Caco-2 (cell line): Measurements from ENCODE around the gene SEC14L6. TPM values are rescaled to one million over a fixed set of nuclear protein-coding genes. Genes with fewer than 3 reads are reported as not detected.
A peak's percentile ranks its signal among the peaks of the same experiment; 100 is the strongest.

ENCODE experiments used
- BruUV-seq: library from RNA; stranded (reverse); fragments of 400-500 nt; replicated peaks from 2 replicates; lab custom pipeline; 2021; lab: Mats Ljungman, UMichigan
- CTCF ChIA-PET: fragments of 300-600 bp; sonication (Branson Sonifier 250); formaldehyde crosslinking; loops from one replicate; lab custom pipeline; 2022; ENCODE audit warnings: antibody characterized with exemption; lab: Charles Lee
- POLR2A ChIA-PET: fragments of 300-600 bp; sonication (Branson Sonifier 250); formaldehyde crosslinking; loops from one replicate; lab custom pipeline; 2022; ENCODE audit warnings: antibody characterized with exemption; lab: Charles Lee
- DNase-seq, 2 experiments: peaks; one replicate each; pipeline versions ENCODE4 v3.0.0 to v3.0.0-alpha.2; 2020 to 2022
- H3K27me3 ChIP-seq: replicated peaks from 2 replicates; pipeline ENCODE4 v1.6.0; 2011; ENCODE audit warnings: low read length; ENCODE audit not compliant: control insufficient read depth, insufficient read depth
- H3K36me3 ChIP-seq: 2 replicates; pipeline ENCODE4 v1.5.1; 2011; ENCODE audit warnings: low read length; ENCODE audit not compliant: control insufficient read depth, insufficient read depth
- H3K4me1 ChIP-seq: fragments of 250-450 bp; sonication (Bioruptor Pico); 2 replicates; pipeline ENCODE4 v1.5.1; 2020; ENCODE audit warnings: mild to moderate bottlenecking
- H3K4me3 ChIP-seq: 2 replicates; pipeline ENCODE4 v1.5.1; 2011; ENCODE audit warnings: low read depth, mild to moderate bottlenecking, control low read depth, low read length
- H3K9me3 ChIP-seq: fragments of 250-450 bp; sonication (Bioruptor Pico); 2 replicates; pipeline ENCODE4 v1.5.1; 2020; ENCODE audit warnings: mild to moderate bottlenecking, moderate library complexity
- H3K27ac Mint-ChIP-seq: one replicate; pipeline ENCODE4 v1.8.0; 2022; ENCODE audit warnings: mixed read lengths; ENCODE audit not compliant: unreplicated experiment
- H3K27me3 Mint-ChIP-seq: one replicate; pipeline ENCODE4 v1.8.0; 2022; ENCODE audit warnings: mixed read lengths; ENCODE audit not compliant: insufficient read depth, unreplicated experiment
- H3K36me3 Mint-ChIP-seq: one replicate; pipeline ENCODE4 v1.8.0; 2022; ENCODE audit warnings: mild to moderate bottlenecking, mixed read lengths; ENCODE audit not compliant: insufficient read depth, unreplicated experiment
- H3K4me1 Mint-ChIP-seq: one replicate; pipeline ENCODE4 v1.8.0; 2022; ENCODE audit warnings: low read depth, mixed read lengths; ENCODE audit not compliant: unreplicated experiment
- H3K4me3 Mint-ChIP-seq: one replicate; pipeline ENCODE4 v1.8.0; 2022; ENCODE audit warnings: mild to moderate bottlenecking, moderate library complexity, mixed read lengths; ENCODE audit not compliant: unreplicated experiment
- H3K9me3 Mint-ChIP-seq: one replicate; pipeline ENCODE4 v1.8.0; 2022; ENCODE audit warnings: mixed read lengths; ENCODE audit not compliant: unreplicated experiment
- intact Hi-C: fragments of 100-400 bp; cut with micrococcal nuclease; formaldehyde crosslinking; loops from one replicate; pipeline ENCODE4 v1.10.0; 2022; ENCODE audit not compliant: unreplicated experiment
- total RNA-seq: library from RNA; stranded (reverse); gene quantifications from 2 replicates; pipeline ENCODE4 v1.2.3, GENCODE V29; 2022
- TF ChIP-seq, protein P1 (sequence below), 2 experiments: fragments of 200-600 bp in 1 of 2; IDR thresholded peaks; 1 replicate in 1 of 2; 2 replicates in 1 of 2; pipeline versions ENCODE4 v1.5.1 to v1.8.0; 2011 to 2022; ENCODE audit warnings: antibody characterized with exemption in 1 of 2, control low read depth in 1 of 2, inconsistent platforms in 1 of 2, low read depth in 1 of 2, low read length in 1 of 2, mild to moderate bottlenecking in 1 of 2, moderate library complexity in 1 of 2; ENCODE audit not compliant: insufficient read depth in 1 of 2, severe bottlenecking in 1 of 2, unreplicated experiment in 1 of 2

SEC14L6 gene
- total RNA-seq, 1 experiment from 2014 or later: 0.14 TPM

DNA sequence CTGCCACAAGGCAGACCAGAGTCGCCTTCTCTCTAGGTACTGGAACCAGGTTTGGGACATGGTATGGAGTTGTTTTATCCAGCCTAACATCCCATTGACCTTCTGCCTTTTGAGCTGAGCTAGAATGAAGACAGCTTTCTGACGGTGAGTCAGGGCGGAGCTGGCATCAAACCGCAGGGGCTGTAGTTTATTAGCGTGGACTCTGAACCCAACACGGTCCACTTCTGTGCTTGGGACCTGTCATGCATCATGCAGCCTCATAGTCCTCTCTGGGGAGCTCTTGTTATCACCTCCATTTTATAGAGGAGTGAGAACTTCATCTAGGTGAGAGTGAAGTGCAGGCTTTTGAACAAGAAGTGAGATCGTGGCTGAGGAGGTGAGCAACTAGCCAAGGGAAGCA lies 19.6 kb upstream of the SEC14L6 start:
- Histone ChIP-seq H3K36me3 (no peaks in the 10 kb centered on the region), H3K4me1 (peaks cover 6% of the 10 kb centered on the region; the same call in 1 of the 2 replicates), H3K27me3 (no peaks in the 10 kb centered on the region), H3K9me3 (no peaks in the 10 kb centered on the region), H3K4me3 (no peak overlapping the region)
- CTCF ChIA-PET: interaction anchor here (0.8 to 1.9 kb wide), 3 partner anchors 11 to 60 kb away, joined by 3 to 4 read pairs (median 3); no protein-coding TSS in a partner anchor
- peaks cover 7% of the 10 kb centered on the region for H3K4me1 Mint-ChIP-seq
- TF ChIP-seq, protein P1, sequence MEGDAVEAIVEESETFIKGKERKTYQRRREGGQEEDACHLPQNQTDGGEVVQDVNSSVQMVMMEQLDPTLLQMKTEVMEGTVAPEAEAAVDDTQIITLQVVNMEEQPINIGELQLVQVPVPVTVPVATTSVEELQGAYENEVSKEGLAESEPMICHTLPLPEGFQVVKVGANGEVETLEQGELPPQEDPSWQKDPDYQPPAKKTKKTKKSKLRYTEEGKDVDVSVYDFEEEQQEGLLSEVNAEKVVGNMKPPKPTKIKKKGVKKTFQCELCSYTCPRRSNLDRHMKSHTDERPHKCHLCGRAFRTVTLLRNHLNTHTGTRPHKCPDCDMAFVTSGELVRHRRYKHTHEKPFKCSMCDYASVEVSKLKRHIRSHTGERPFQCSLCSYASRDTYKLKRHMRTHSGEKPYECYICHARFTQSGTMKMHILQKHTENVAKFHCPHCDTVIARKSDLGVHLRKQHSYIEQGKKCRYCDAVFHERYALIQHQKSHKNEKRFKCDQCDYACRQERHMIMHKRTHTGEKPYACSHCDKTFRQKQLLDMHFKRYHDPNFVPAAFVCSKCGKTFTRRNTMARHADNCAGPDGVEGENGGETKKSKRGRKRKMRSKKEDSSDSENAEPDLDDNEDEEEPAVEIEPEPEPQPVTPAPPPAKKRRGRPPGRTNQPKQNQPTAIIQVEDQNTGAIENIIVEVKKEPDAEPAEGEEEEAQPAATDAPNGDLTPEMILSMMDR (IDR thresholded peaks at IDR 0.05; ENCODE audit: insufficient read depth in 1 of 2, low read depth in 1 of 2, low read length in 1 of 2, severe bottlenecking in 1 of 2, unreplicated experiment in 1 of 2): no peak
- H3K27ac Mint-ChIP-seq: peak overlapping the region; percentile 49
- intact Hi-C loops: no loop called here
- no peaks in the 10 kb centered on the region for H3K36me3 Mint-ChIP-seq
- no peaks in the 10 kb centered on the region for H3K27me3 Mint-ChIP-seq
- BruUV-seq: no TSS peak
- H3K4me3 Mint-ChIP-seq: no peak overlapping the region
- DNase-seq: peak; percentile 47 to 69
- POLR2A ChIA-PET: interaction anchor here (0.6 kb wide), 1 partner anchor 31 kb away, joined by 3 read pairs; no protein-coding TSS in a partner anchor
- no peaks in the 10 kb centered on the region for H3K9me3 Mint-ChIP-seq

- BruUV-seq: no TSS peak
- Histone ChIP-seq H3K9me3 (no peaks in the 10 kb centered on the region), H3K4me3 (no peak overlapping the region), H3K4me1 (peaks cover 6% of the 10 kb centered on the region; the same call in 1 of the 2 replicates), H3K27me3 (no peaks in the 10 kb centered on the region), H3K36me3 (no peaks in the 10 kb centered on the region)
- no peaks in the 10 kb centered on the region for H3K36me3 Mint-ChIP-seq
- H3K27ac Mint-ChIP-seq: no peak overlapping the region
- ChIA-PET POLR2A (no interaction called here), CTCF (interaction anchor here (1.9 kb wide), 1 partner anchor 10 kb away, joined by 4 read pairs; no protein-coding TSS in a partner anchor)
- intact Hi-C loops: no loop called here
- H3K4me3 Mint-ChIP-seq: no peak overlapping the region
- H3K9me3 Mint-ChIP-seq: no peaks in the 10 kb centered on the region
- no peak for DNase-seq
- peaks cover 7% of the 10 kb centered on the region for H3K4me1 Mint-ChIP-seq
- no peaks in the 10 kb centered on the region for H3K27me3 Mint-ChIP-seq
- TF ChIP-seq, protein P1 (IDR thresholded peaks at IDR 0.05; ENCODE audit: insufficient read depth in 1 of 2, low read depth in 1 of 2, low read length in 1 of 2, severe bottlenecking in 1 of 2, unreplicated experiment in 1 of 2): no peak
Measured at GRCh38 chr22:30565341-30565740, 18.8 kb upstream of the SEC14L6 start.

GRCh38 chr22:30564761-30565119 lies 18.2 kb upstream of the SEC14L6 start:
- Mint-ChIP-seq H3K4me1 (peaks cover 7% of the 10 kb centered on the region), H3K27me3 (no peaks in the 10 kb centered on the region), H3K27ac (no peak overlapping the region), H3K4me3 (no peak overlapping the region), H3K9me3 (no peaks in the 10 kb centered on the region), H3K36me3 (no peaks in the 10 kb centered on the region)
- H3K4me1 ChIP-seq: peaks cover 6% of the 10 kb centered on the region; the same call in 1 of the 2 replicates
- H3K36me3 ChIP-seq: no peaks in the 10 kb centered on the region
- TF ChIP-seq, protein P1 (IDR thresholded peaks at IDR 0.05; ENCODE audit: insufficient read depth in 1 of 2, low read depth in 1 of 2, low read length in 1 of 2, severe bottlenecking in 1 of 2, unreplicated experiment in 1 of 2): no peak
- no peak overlapping the region for H3K4me3 ChIP-seq
- H3K27me3 ChIP-seq: no peaks in the 10 kb centered on the region
- intact Hi-C loops: no loop called here
- ChIA-PET CTCF (interaction anchor here (1.9 kb wide), 1 partner anchor 10 kb away, joined by 4 read pairs; no protein-coding TSS in a partner anchor), POLR2A (no interaction called here)
- BruUV-seq: no TSS peak
- H3K9me3 ChIP-seq: no peaks in the 10 kb centered on the region
- no peak for DNase-seq
